Tibial nerve (tissue), 4 donors: Measurements from ENCODE around the gene RFC1. TPM values are rescaled to one million over a fixed set of nuclear protein-coding genes. Genes with fewer than 3 reads are reported as not detected.

Source experiments
- DNase-seq, 2 donors: peaks; one replicate each; pipeline ENCODE4 v3.0.0-alpha.2; 2019; ENCODE audit warnings: low spot score in 2 of 2
- H3K27ac ChIP-seq, 4 donors: fragments of 200-600 bp; sonication (generic) in 3 of 4; one replicate each; pipeline ENCODE4 v1.5.1; 2017 to 2019; ENCODE audit warnings: mild to moderate bottlenecking in 1 of 4
- H3K27me3 ChIP-seq, 2 donors: fragments of 200-600 bp; sonication (generic) in 1 of 2; one replicate each; pipeline versions ENCODE4 v1.5.1 to v1.6.0; 2017 to 2019
- H3K36me3 ChIP-seq, 3 donors: fragments of 200-600 bp; sonication (generic); one replicate each; pipeline ENCODE4 v1.5.1; 2018 to 2019
- H3K4me1 ChIP-seq, 4 donors: fragments of 200-600 bp; sonication (generic) in 3 of 4; one replicate each; pipeline ENCODE4 v1.5.1; 2017 to 2019
- H3K4me3 ChIP-seq, 4 donors: fragments of 200-600 bp; sonication (generic) in 3 of 4; one replicate each; pipeline ENCODE4 v1.5.1; 2017 to 2019; ENCODE audit warnings: mild to moderate bottlenecking in 1 of 4, moderate library complexity in 1 of 4
- H3K9me3 ChIP-seq, 4 donors: fragments of 200-600 bp; sonication (generic) in 3 of 4; one replicate each; pipeline ENCODE4 v1.5.1; 2017 to 2019
- EP300 ChIP-seq, 2 donors: sonication (generic); formaldehyde crosslinking; IDR thresholded peaks; one replicate each; pipeline ENCODE4 v1.6.1; 2017; ENCODE audit warnings: antibody characterized with exemption in 2 of 2, mild to moderate bottlenecking in 1 of 2
- POLR2A ChIP-seq, 2 donors: fragments of 450-650 bp; IDR thresholded peaks; one replicate each; pipeline ENCODE4 v1.6.1; 2017; ENCODE audit warnings: antibody characterized with exemption in 2 of 2, mild to moderate bottlenecking in 2 of 2, moderate library complexity in 2 of 2
- WGBS, 2 donors: methylation state at CpG; one replicate each; pipeline ENCODE4 v1.1.5; 2018; 5-methylcytosine and 5-hydroxymethylcytosine counted together
- total RNA-seq, 4 donors: library from RNA; depleted of rRNA; stranded (reverse); fragments of >200 nt; gene quantifications; one replicate each; pipeline ENCODE4 v1.1.0, GENCODE V29; 2016
- TF ChIP-seq, protein P1 (sequence below), 5 experiments: fragments of 200-600 bp in 3 of 5; fragments of 450-650 bp in 2 of 5; sonication (generic) in 3 of 5; IDR thresholded peaks; one replicate each; pipeline ENCODE4 v1.5.1; 2016 to 2019; ENCODE audit warnings: antibody characterized with exemption in 5 of 5, mild to moderate bottlenecking in 3 of 5, moderate library complexity in 2 of 5

The RFC1 gene
- total RNA-seq, 4 donors from 2014 or later, result 23.3 to 85.9 (median 38.5) TPM

- Histone ChIP-seq H3K27me3 (no peaks in the 10 kb centered on the region), H3K36me3 (peaks cover 0 to 89% (median 12%) of the 10 kb centered on the region in 3 donors), H3K9me3 (peaks cover 0 to 4% (median 0%) of the 10 kb centered on the region in 4 donors), H3K4me1 (no peaks in the 10 kb centered on the region), H3K27ac (no peak overlapping the region), H3K4me3 (no peak overlapping the region)
- 89 to 94% methylated on average over 4 of the region's 4 CpGs for WGBS, 2 donors
- no peak for DNase-seq
- TF ChIP-seq POLR2A (IDR thresholded peaks at IDR 0.05), result no peak
Observed at GRCh38 chr4:39287223-39287622, 78.9 kb downstream of the RFC1 start.

GRCh38 chr4:39286263-39286662 lies 79.9 kb downstream of the RFC1 start:
- peaks cover 0 to 89% (median 12%) of the 10 kb centered on the region in 3 donors for H3K36me3 ChIP-seq
- TF ChIP-seq POLR2A (IDR thresholded peaks at IDR 0.05), result no peak
- TF ChIP-seq, protein P1, sequence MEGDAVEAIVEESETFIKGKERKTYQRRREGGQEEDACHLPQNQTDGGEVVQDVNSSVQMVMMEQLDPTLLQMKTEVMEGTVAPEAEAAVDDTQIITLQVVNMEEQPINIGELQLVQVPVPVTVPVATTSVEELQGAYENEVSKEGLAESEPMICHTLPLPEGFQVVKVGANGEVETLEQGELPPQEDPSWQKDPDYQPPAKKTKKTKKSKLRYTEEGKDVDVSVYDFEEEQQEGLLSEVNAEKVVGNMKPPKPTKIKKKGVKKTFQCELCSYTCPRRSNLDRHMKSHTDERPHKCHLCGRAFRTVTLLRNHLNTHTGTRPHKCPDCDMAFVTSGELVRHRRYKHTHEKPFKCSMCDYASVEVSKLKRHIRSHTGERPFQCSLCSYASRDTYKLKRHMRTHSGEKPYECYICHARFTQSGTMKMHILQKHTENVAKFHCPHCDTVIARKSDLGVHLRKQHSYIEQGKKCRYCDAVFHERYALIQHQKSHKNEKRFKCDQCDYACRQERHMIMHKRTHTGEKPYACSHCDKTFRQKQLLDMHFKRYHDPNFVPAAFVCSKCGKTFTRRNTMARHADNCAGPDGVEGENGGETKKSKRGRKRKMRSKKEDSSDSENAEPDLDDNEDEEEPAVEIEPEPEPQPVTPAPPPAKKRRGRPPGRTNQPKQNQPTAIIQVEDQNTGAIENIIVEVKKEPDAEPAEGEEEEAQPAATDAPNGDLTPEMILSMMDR (IDR thresholded peaks at IDR 0.05), result no peak
- TF ChIP-seq EP300 (IDR thresholded peaks at IDR 0.05), result no peak
- no peak for DNase-seq
- H3K27me3 ChIP-seq, result no peaks in the 10 kb centered on the region
- peaks cover 0 to 10% (median 0%) of the 10 kb centered on the region in 4 donors for H3K9me3 ChIP-seq
- no peaks in the 10 kb centered on the region for H3K4me1 ChIP-seq
- WGBS, 2 donors, result 96 to 97% methylated on average over 2 of the region's 2 CpGs
- H3K27ac ChIP-seq, result no peak overlapping the region
- no peak overlapping the region for H3K4me3 ChIP-seq

DNA sequence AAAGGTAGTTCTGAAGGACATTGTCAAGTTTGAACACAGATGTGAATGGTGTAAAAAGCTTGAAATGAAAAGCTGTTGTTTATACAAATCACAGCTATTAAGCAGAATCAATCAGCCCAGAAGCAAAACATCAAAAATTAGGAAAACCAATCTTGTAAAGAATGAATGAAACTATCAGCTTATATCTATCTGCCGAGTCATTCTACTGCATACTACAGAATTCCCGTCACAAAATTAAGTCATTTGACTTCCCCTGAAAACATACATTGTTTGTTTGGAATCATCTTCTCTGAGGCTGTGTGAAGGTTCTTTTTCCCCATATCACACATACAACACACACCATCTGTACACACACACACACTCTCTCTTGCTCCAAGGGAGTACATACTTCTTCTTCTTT lies 80.3 kb downstream of the RFC1 start:
- no peaks in the 10 kb centered on the region for H3K27me3 ChIP-seq
- DNase-seq, result no peak
- H3K9me3 ChIP-seq, result peaks cover 0 to 10% (median 0%) of the 10 kb centered on the region in 4 donors
- H3K4me1 ChIP-seq, result no peaks in the 10 kb centered on the region
- 84 to 86% methylated on average over 2 of the region's 2 CpGs for WGBS, 2 donors
- peaks cover 0 to 89% (median 12%) of the 10 kb centered on the region in 3 donors for H3K36me3 ChIP-seq
- TF ChIP-seq, protein P1 (IDR thresholded peaks at IDR 0.05), result no peak
- no peak for TF ChIP-seq EP300 (IDR thresholded peaks at IDR 0.05)
- no peak for TF ChIP-seq POLR2A (IDR thresholded peaks at IDR 0.05)
- H3K27ac ChIP-seq, result no peak overlapping the region
- H3K4me3 ChIP-seq, result no peak overlapping the region

DNA sequence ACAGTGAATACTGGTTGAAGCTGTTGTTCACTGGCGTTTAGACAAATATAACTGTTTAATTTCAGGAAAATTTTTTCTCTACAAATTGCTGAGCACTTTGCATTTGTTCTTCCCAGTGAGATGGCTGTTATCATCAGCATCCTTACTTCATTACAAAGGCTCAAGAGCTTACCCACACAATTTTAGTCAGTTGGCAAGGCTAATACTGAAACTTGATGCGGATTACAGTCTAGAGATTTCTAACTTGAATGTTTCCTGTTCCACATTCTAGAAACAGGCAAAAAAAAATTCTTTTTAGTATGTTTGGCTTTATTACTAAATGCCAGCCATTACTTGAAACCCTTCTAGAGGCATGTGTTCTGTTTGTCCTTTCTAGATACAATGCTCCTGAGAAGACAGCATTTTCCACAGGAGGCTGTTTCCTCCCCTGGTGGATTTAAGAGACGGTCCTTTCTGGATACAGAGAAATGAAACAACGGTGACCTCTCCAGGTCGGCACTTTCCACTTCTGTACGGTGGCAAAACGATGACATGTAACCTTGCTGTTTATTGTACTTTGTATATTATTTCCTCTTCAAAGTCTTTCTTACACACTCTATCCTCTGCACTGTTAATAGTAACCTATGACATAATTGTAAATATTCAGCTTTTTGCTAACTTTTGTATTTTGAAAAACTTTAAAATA lies 80.9 kb downstream of the RFC1 start:
- Histone ChIP-seq H3K4me1 (no peaks in the 10 kb centered on the region), H3K4me3 (no peak overlapping the region), H3K27ac (no peak overlapping the region), H3K27me3 (no peaks in the 10 kb centered on the region), H3K9me3 (peaks cover 0 to 10% (median 0%) of the 10 kb centered on the region in 4 donors), H3K36me3 (peaks cover 0 to 89% (median 12%) of the 10 kb centered on the region in 3 donors)
- TF ChIP-seq POLR2A (IDR thresholded peaks at IDR 0.05) (no peak), EP300 (IDR thresholded peaks at IDR 0.05) (no peak)
- TF ChIP-seq, protein P1 (IDR thresholded peaks at IDR 0.05), result no peak
- no peak for DNase-seq
- 62 to 70% methylated on average over 7 of the region's 7 CpGs for WGBS, 2 donors

GRCh38 chr4:39280770-39281169 lies 85.4 kb downstream of the RFC1 start:
- H3K36me3 ChIP-seq, result peaks cover 0 to 91% (median 4%) of the 10 kb centered on the region in 3 donors

More at GRCh38 chr4:39280770-39281169, 85.4 kb downstream of the RFC1 start:
- DNase-seq, result no peak
- H3K9me3 ChIP-seq, result peaks cover 0 to 10% (median 0%) of the 10 kb centered on the region in 4 donors
- H3K27ac ChIP-seq, result no peak overlapping the region
- TF ChIP-seq EP300 (IDR thresholded peaks at IDR 0.05), result no peak
- TF ChIP-seq POLR2A (IDR thresholded peaks at IDR 0.05), result no peak
- TF ChIP-seq, protein P1 (IDR thresholded peaks at IDR 0.05), result no peak
- no peaks in the 10 kb centered on the region for H3K4me1 ChIP-seq
- WGBS, 2 donors, result 89% methylated on average over 2 of the region's 2 CpGs
- no peak overlapping the region for H3K4me3 ChIP-seq
- no peaks in the 10 kb centered on the region for H3K27me3 ChIP-seq
